GM19395 (cell line): ENCODE data around the gene GABARAPL1.

Experiments used
- ATAC-seq: cut with Tn5 transposase; IDR thresholded peaks from one replicate; pipeline ENCODE4 v1.9.1; 2021; ENCODE audit warnings: mild to moderate bottlenecking, moderate library complexity; ENCODE audit not compliant: unreplicated experiment

GABARAPL1 gene

DNA sequence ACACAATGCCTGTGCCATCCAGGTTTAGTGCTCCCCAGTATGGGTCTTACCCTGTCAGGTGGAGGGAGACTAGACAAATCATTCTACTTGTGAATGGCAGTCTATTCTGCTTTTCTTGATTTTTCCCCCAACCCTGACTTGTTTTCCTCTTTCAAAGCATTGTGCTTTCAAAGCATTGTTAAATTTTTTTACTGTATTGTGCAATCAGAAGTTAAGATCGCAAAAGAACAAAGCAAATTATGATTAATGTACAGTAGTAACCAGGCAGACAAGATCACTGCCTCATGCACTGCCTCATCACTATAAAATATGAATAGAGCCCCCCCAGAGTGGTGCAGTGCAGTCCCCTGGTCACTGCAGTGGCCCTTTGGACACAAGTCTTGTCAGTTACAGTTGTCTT, 14.1 kb downstream of the GABARAPL1 start:
- no peak for ATAC-seq

DNA sequence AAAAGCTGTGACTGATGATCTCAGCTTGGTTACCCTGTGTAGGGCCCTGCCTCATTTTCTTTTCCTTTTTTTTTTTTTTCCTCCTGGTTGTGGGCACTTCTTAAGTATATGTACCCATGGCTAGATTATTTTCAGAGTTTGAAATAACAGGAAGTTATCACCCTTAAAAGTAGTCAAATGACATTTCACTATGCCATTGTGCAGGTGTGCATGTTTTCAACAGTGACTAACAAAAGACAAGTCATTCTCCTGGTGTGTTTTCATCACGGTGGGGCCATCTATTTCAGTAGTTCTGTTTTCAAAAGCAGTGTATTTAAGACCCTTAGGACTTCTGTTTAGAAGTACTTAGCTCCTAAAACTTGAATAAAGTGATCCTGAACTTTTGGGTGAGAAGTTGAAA, 15.0 kb downstream of the GABARAPL1 start:
- ATAC-seq = no peak

DNA sequence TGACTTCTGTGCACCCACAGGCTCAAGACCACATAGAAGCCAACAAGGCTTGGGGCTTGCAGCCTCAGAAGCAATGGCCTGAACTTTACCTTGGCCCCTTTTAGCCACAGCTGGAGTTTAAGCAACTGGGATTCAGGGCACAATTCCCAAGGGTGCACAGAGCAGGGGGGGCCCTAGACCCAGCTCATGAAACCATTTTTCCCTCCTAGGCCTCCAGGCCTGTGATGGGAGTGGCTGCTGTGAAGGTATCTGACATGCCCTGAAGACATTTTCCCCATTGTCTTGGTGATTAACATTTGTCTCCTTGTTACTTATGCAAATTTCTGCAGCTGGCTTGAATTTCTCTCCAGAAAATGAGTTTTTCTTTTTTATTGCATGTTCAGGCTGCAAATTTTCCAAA, 21.9 kb downstream of the GABARAPL1 start:
- ATAC-seq = no peak

DNA sequence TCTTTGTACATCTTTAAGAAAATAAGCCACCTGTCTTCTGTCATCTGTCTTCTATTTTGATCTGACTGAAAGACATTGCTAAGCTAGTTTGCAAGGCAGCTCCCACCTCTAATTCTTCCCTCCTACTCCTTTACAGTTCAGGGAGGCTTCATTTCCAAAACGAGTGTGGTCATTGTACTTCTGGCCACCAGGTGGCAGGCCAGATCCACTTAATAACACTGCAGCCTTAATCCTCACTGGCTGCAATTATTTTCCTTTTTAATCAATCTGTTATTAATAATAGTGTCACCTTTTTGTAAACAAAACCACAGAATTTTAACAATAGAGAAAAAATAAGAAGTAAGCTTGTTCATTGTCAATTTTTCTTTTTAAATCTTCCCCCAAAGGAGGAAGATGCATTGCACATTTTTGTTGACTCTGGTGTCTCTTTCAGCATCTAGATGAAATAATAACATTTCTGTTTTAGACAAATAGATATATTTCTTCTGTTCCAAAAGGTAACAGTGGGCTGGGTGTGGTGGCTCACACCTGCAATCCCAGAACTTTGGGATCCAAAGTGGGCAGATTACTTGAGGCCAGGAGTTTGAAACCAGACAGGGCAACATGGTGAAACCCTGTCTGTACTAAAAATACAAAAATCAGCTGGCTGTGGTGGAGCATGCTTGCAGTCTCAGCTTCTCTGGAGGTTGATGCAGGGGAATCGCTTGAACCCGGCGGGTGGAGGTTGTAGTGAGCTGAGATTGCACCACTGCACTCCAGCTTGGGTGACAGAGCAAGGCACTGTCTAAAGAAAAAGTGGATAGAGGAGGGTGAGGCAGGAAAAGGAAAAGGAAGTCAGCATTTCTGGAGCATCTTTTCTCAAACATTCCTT, 23.3 kb downstream of the GABARAPL1 start:
- no peak for ATAC-seq

DNA sequence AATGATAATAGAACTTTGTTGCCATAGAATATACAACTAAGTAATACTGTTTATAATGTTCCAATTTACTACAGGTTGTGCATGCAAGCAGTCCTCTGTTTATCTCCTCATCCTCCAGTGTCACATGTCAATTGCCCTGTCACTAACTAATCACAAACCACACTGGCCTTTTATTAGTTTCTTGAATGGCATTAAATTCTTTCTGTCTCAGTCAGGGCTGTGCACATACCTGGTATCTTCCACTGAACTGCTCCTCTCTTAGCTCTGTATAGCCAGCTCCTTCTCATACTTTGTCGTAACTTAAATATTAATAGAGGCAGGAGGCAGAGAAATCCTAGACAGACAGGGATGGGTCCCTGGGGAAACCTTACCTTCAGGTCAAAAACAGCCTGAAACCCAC, 24.0 kb downstream of the GABARAPL1 start:
- no peak for ATAC-seq

DNA sequence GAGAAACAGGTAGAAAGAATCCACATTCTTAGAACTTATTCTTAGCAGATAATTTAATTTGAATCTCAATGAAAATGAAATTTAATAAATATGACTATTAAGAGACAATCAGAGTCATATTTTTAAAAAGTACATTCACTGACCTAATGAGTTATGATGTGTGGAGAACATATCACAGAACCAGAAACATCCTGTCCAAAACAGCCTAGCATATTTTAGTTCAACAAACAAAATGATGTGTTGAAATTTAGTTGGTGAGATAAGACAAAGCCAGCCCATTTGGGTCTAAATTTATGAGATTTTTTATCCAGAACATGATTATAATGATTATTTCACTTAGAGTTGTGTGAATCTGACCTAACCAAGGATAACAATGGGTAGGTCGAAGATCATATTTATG, 25.8 kb downstream of the GABARAPL1 start:
- ATAC-seq = no peak

DNA sequence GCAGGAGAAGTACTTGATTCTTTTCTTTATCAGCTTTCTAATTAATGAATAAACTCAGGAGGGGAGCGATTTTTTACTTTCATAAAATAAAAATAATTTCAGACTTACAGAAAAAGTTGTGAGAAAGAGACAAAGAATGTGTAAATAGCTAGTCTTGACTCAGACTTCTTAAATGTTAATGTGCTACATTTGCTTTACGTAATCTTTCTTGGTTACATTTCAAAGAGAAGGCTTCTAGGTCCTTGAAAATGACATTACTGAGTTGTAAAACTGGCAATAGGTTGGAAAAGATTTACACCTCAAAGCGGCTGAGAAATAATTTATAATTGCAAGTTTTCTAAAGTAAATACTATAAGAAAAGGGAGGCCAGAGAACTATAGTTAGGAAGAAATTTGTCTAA, 28.6 kb downstream of the GABARAPL1 start:
- ATAC-seq = no peak

DNA sequence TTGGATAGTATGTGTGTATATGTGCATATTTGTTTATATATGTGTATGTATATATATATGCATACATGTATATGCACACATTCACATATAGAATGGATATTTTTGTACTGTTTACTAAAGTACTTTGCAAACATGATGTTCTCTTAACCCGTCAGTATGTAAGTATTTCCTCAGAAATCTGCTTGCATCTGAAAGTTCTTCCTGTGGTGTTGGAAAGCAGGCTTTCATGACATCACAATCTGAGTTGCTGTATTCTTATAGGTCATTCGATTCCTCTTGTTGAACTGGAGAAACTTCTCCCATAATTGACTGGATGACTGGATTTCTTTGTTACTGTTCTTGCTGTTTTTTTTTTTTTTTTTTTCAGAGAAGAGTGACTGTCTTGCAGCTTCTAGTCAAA, 29.1 kb downstream of the GABARAPL1 start:
- no peak for ATAC-seq

DNA sequence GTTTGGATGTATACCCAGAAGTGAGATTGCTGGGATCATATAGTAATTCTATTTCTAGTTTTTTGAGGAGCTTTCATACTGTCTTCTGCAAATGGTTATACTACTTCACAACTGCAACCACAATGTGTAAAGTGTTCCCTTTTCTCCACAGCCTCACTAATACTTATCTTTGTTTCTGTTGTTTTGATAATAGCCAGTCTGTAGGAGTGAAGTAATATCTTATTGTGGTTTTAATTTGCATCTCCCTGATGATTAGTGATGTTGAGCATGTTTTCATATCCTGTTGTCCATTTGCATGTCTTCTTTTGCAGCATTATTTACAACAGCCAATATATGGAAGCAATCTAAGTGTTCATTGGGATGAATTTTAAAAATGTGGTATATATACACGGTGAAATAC, 29.9 kb downstream of the GABARAPL1 start:
- no peak for ATAC-seq

DNA sequence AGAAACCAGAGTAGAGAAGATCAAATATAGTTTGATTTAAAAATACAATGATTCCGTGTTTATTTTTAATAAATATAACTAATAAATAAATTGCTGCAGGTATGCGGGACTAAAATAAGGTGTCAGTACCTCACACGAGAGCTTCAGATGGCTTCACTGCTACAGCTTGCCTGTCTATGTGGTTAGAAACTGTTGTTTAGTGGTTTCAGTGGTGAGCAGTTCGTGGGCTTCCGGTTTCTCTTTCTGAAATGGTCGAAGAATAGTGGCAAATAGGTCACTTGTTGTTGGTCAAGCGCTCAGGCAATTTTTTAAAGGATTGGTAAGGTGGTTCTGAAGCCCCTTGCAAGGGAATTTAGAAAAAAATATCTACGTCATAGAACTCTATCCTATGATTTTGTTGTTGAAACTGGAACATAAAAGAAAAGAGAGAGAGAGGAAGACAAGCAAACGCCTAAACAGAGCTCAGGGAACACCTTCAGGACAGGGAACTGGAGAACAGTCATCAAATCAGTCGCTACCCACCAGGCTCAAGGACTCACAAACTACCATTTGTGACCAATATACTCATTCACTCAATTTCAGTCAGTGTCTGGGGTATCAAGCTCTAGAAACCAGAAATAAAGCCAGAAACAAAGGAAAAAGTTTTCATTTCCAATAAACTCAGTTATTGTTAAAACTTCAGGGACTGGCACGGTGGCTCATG, 31.3 kb downstream of the GABARAPL1 start:
- peak; percentile 94 for ATAC-seq

DNA sequence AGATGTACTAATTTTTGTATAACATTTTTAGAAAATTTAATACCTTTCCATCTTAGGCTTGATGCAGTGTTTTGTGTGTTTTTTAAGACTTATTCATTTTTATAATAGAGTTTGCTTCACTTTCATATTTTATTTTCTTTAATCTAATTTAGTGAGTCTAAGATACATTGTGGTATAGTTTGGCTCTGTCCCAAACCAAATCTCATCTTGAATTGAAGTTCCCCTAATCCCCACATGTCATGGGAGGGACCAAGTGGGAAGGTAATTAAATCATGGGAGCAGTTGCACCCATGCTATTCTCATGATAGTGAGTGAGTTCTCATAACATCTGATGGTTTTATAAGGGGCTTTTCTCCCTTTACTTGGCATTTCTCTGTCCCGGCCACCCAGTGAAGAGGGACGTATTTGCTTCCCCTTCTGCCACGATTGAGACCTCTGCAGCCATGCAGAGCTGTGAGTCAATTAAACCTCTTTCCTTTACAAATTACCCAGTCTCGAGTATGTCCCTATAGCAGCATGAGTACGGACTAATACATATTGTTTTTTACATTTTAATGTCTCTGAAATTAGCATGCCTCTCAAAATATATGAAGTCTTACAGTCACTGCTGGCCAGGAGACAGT, 34.9 kb downstream of the GABARAPL1 start:
- no peak for ATAC-seq

DNA sequence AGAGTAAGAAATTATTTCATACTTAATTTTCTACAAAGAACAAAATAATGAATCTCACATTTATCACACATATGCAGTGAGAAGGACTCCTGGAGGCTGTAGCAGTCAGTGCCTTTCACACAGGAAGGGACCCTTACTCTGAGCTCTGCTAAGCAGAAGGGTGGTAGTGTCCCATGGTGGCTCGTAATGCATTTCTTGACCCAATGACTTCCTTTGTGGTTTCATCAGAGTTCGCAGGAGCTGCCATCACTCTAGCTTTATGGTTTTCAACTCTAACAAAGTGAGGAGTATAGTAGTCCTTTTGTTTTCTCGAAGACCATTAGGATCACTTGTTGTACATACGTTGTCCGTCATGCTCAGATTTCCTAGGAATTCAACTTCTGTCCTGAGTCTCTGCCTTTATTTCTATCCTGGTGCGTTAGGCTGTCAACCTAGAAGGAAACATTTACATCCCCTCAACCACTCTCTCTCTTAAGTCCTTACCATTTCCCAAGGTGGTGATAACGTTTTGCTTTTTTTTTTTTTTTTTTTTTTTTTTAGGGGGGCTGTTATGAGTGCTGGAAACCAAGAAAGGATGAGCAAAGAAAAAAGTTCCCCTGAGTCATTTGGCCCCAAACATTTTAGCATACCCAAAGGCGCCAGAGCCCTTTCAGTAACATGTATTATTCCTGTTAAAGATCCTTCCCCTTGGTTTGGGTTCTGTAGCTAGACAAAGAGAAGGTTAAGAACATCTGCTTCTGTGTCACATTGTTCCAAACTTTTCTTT, 37.2 kb downstream of the GABARAPL1 start:
- no peak for ATAC-seq

DNA sequence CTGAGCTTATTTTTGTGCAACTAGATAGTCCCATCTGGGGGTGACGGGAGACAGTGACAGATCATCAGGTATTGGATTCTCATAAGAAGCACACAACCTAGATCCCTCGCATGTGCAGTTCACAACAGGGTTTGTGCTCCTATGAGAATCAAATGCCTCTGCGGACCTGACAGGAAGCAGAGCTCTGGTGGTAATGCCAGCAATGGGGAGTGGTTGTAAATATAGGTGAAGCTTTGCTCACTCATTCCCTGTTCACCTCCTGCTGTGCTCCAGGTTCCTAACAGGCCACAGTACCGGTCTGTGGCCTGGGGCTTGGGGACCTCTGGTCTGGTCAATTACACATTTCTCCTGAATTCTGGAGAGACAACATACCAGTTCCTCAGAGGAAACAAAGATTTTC, 39.0 kb downstream of the GABARAPL1 start:
- ATAC-seq = no peak

DNA sequence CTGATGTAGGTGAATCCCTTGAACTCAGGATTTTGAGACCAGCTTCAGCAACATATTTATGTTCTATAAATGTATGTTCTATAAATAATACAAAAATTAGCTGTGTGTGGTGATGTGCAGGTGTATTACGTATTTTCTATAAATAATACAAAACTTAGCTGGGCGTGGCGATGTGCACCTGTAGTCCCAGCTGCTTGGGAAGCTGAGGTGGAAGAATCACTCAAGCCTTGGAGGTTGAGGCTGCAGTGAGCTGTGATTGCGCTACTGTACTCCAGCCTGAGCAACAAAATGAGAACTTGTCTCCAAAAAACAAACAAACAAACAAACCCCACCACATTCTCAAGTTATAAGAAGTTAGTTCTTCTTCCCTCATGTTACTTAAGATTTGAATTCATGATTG, 39.5 kb downstream of the GABARAPL1 start:
- ATAC-seq = no peak

DNA sequence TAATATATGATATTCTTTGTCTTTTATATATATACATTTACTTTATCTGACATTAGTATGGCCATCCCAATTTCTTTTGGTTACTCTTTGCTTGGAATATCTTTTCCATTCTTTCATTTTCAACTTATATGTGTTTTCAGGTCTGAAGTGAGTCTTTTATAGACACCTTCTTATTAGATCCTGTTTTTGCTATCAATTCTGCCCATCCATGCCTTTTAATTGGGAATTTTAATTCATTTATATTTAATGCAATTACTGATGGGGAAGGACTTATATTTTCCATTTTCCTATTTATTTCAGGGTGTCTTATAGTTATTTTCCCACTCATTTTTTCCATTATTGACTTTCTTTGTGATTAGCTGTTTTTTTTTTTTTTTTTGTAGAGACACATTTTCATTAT, 43.4 kb downstream of the GABARAPL1 start:
- ATAC-seq = no peak

DNA sequence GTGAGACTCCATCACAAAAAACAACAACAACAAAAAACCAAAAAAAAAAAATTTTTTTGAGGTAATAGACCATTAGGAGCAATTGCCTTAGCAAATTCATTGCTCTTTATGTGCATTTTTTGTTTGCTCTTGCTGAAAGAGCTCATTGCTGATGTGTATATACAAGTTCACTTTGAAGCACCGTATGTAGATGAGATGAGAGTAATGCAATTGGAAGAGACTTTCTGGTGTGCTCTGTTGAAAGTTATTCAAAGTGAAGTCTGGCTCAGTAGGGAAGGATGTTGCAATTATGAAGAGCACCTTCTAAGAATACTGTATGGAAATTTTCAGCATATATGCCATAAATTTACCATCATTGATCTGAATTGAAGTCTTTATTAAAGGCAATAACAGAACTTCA, 48.2 kb downstream of the GABARAPL1 start:
- ATAC-seq = no peak

DNA sequence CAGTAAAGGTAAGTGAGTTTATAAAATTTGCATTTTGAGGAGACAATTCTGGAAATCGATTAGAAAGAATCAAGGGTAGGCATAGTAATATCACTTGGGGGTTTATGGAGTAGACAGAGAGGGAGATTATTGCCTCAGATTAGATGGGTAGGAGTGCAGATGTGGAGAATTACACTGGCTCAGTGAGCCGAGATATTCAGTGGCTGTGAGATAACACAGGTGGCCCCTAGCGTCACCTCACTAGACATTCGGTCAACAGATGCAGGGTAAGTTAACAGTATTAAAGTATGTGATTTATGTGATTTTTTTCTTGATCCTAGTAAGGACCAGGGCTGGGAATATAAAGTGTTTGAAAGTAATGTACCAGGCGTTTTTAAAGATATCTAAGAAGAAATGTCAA, 55.4 kb downstream of the GABARAPL1 start:
- no peak for ATAC-seq

DNA sequence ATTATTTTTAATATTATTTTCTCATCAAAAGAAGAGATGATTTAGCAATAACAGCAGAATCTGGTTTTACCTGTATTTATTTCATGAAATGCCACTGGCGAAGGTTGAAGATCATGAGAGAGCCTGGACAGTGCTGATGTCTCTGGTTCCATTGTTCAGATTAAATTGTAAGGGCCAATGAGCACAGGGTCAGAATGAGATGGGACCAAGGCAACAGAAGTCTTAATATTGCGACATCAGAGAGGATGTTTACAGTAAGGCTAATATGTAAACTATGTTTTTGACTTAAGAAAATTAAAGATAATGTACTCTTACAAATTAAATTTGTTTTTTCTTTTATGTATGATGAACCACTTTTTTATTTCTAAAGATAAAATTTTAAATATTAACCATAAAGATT, 59.8 kb downstream of the GABARAPL1 start:
- no peak for ATAC-seq
